Activated CD8-positive, alpha-beta memory T cell treated with anti-CD3 and anti-CD28 coated beads, Interleukin-2, amount 50 U/mL, for 24 hours (primary cell): ENCODE measurements around the gene COL13A1.

Experiments used
- DNase-seq: peaks from one replicate; pipeline ENCODE4 v3.0.0-alpha.2; 2020; ENCODE audit errors: extremely low read depth

The COL13A1 gene

DNA sequence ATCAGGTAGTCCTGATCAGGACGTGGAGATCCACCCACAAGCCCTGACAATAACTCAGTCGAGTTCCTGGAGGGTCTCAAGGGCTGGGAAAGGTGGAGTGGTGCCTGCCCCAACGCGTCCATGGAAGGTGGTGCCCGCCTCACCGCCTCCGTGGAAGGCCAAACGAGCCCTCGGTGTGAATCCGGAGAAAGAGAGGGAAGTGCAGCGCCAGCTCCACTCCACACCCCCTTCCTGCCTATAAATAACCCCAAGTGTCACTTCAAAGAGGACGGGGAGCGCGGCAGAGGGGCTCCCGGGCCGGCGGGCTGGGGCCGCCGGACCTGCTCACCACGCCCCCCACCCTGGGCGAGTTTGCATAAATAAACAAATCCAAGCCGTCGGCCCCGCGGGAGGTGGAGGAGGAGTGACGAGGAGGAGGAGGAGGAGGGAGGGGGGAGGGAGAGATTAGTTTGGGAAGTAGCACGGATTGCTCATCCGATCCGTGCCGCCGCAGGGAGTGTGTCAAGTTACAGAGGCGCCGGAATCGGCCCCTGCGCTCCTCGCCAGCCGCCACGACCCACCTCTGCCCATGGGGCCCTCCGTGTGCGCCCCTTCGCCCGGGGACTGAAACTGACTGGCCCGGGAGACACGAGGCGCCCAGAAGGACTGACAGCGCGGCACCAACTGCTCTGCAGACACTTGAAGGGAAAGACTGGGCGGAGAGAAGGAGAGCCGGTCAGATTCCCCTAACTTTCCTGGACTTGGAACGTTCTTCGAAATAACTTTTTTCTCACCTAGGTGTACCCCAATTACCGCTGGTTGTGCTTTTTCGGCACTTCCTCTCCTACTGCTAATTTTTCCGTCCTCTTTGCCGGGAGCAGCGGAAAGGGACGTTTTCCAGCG lies at the start of gene COL13A1:
Gene COL13A1 (plus strand): TSS at position 473 of the 882 bp plus-strand sequence. CDS start 518 bp downstream, outside the sequence.
- no peak for DNase-seq

DNA sequence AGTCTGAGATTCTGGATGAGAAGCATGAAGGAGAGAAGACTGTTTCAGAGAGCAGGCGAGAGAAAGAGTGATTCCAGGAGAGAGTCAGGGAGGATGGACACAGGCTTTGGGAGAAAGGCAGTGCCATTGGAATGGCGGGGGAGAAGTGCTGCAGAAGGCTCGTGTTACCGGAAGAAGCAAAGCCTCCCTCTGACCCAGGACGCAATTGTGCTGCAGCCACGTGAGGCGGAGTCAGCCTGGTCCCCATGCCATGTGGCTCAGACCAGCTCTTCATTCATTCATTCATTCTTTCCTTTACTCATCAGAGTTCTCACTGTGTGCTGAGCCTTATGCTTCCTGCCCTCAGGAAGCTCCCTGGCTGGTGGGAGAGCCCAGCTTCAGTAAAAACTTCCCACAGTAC lies 49.2 kb upstream of the COL13A1 start:
- DNase-seq, result no peak

DNA sequence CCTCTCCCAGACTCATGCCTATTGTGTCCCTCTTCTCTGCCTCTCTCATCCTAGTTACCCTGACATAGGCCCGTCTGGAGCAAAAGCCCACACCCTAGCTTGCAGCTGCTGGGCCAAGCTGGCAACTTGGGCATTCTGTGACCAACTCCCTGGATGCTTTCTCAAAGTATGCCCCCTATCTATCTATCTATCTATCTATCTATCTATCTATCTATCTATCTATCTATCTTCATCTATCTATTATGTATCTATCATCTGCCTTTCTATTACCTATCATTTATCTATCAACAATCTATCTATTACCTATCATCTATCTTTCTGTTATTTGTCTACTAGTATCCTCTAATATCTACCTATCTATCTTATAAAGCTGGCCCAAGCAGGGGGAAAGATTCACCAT lies 45.4 kb upstream of the COL13A1 start:
- no peak for DNase-seq

DNA sequence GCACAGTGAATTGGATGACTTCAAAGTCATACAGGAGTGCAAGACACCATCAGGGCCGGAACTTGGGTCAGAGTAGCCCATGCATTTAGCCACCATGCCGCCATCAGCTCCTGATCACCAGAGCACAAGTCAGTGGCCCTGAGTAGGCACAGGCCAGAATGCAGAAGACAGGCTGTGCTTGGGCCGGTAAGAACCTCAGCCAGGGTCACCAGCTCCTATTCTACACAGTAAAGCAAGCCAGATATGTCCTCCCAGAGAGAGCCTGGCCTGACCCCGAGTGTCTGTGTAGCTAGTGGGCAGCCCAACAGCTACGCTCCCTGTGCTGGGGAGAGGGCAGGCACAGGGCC lies 44.5 kb upstream of the COL13A1 start:
- DNase-seq, result no peak

DNA sequence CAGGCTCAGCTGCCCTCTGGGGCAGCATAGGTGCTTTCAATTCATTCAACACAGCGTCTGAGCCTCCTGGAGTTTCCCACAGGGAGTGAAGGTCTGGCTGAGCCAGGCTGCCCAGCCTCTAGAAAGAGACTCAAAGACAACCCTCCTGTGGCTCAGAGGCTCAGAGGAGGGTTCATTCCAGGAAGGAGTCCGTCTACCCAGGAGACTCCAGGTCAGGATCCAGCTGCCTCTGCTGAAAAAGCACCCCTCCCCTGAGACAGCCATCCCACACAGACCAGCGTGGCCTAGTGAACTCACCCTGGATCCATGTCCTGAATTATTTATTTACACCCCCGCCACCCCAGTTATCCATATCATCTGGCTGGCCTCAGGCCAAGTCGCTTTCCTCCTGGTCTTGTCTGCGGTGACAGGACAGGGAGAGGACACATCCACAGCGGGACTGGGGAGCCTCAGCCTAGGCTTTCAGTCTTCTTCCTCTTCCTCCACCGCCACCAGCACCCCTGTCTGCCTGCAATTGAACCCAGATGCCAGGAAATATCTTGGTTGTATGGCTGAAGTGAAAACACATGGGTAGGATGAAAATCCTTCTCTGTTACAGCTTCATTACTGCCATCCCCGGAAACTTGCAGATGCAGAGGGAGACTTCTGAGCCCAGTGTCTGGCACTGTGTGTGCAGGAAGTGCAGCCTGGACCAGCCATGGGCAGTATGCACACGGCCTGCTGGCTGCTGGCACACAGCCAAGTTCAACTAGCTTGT lies 44.0 kb upstream of the COL13A1 start:
- no peak for DNase-seq

DNA sequence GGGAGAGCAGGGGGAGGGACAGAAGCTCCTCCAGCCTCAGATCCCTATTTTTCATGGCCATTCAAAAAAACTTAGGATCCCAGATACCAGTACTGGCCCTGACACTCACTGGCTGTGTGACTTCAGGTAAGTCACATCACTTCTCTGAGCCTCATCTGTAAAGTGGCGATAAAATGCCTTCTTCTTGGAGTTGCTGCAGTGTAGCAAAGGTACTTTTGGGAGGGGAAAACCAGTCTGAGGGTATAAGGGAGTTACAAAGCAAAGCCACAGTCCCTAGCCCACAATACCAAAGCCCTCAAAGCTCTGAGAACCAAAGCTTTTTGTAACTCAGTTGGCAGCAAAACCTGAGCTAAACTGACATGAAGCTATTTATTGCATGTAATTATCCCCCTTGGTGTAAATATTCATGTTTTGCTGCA lies 43.4 kb upstream of the COL13A1 start:
- DNase-seq, result no peak

DNA sequence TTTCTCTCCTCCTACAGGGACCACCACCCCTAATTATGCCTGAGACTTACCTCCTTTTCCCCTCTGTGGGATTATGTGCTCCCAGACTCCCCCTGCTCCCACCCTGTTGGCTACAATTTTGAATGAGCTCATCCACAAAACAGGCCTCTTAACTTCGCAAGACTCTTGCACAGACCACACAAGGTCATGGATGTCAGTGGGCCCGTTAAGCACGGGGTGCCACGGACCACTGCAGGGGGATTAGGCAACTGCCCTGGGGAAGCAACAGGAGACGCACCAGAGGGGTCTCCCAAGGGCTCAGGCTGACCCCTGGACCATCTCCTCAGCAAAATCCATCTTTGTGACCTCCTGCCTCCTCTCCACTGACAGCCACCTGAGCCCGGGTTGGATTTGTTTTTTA lies 42.1 kb upstream of the COL13A1 start:
- DNase-seq, result no peak

DNA sequence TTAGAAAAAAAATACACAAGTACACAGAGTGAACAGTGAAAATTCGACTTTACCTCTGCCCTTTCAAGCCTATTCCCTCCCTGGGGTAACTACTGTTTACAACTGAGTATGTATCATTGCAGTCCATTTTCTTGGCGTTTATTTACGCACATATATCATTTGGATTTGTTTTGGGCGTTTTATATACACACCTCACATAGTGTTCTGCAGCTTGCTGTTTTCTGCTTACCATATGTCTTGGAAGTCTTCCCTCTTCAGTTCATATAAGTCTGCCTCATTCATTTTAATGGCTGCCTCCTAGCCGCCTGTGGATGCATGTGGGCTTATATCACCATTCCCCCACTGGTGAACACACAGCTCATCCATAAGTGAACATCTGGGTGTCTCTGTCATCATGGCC lies 41.6 kb upstream of the COL13A1 start:
- DNase-seq, result no peak

DNA sequence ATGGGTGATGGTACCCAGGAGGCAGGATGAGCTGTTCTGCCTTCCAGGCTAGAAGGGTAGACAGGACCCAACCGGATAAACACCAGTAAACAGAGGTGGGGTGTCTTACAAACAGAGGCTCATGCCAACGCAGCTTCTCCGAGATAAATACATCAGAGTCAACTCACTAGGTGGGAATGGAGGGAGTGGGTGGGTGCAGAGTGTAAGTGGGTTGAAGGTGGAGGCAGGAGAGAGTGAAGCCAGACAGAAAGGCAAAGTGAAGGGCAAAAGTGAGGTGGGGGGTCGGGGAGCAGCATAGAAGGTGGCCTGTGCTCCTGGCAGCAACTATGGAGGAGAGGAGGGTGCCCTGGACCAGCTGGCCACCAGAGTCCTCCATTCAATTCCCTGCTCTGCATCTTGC lies 40.4 kb upstream of the COL13A1 start:
- DNase-seq, result no peak

DNA sequence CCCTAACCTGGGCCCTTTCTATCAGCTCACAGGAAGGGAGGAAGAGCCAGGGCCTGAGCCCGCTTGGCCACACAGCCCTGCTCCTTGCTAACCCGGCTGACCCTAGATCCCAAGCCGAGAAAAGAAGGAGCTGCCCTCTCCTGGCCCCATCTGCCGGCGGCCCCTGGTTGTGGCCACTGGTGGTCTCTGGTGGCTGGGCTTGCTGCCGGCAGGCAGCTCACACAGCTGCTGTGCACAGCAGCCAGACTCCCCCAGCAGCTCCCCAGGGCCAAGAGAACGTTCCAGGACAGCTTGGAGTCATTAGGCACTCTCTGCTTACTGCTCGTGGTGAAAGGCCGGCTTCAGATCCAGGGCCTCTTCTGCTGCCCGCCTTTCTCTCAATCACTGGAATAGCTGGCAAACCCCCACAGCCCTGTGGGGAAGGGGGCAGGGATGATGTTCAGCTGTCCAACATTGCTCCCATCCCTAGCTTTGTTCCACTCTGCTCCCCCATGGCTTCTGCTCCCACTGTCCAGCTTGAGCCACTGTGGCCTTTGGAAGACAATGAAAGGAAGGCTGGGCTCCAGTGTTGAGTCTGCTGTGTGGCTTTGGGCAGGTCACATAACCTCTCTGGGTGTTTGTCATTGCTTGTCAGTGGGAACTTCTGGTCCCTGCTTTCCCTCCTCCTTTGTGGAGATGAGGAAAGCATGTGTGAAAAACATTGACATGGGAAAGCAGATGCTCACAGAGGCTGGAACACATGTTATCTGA lies 35.4 kb upstream of the COL13A1 start:
- no peak for DNase-seq

DNA sequence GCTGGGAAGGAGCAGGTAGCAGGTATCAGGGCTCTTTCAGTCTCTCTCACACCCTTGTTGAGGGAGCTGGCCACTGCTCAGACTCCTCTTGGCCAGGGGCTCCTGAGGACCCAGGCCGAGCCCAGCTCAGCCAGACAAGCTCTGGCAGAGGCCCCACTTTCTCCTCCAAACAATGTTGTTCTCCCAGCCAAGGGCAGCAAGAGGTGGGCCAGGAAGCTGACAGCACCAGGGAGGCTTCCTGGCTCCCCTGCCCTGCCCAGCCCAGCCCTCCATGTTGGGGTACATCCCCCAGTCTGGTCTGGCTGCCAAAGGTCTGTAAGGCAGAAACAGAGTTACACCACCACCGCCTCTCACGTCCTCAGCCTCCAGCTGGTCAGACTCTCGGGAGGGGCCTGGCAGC lies 33.9 kb upstream of the COL13A1 start:
- DNase-seq, result no peak

DNA sequence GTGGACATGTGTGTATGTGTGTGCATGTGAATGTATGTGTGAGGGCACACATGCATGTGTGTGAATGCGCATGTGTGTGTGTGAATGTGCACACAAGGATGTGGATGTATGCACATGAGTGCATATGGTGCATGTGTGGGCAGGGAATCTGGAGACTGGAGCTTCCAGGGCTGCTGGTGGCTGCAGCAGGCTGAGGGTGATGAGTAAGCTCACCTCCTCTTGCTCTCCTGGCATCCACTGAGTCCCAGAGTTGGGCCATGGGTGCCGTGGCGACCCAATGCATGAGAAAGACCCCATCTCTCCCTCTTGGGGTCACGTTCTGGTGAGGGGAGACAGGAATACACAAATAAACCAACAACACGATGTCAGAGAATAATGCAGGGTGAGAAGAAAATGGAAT lies 33.3 kb upstream of the COL13A1 start:
- DNase-seq, result no peak

DNA sequence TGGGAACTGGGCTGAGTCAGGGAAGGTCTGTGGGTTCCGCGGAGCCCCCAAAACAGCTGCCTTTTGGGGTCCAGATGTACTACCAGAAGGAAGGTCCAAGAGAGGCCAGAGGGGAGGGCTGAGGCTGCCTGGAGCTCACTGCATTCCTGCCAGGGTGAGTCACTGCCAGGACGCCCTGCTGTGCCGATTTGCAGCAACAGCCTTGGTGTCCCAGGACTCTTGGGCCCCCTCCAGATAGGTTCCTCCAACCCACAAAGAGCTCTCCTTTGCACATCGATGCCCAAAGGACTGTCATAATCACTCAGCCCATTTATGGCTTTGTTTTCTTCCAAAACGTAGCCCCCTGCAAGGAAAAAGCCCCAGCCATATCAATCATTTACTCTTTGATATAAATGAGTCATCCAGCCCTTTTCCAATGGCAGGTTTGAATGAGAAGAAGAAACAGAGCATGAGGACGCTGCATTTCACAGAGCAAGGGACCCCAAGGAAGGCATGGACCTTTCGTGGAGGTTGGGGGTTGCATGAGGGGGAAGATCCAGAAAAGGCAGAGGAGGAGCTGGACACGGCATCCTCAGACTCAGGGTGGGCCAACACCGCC lies 32.2 kb upstream of the COL13A1 start:
- no peak for DNase-seq

DNA sequence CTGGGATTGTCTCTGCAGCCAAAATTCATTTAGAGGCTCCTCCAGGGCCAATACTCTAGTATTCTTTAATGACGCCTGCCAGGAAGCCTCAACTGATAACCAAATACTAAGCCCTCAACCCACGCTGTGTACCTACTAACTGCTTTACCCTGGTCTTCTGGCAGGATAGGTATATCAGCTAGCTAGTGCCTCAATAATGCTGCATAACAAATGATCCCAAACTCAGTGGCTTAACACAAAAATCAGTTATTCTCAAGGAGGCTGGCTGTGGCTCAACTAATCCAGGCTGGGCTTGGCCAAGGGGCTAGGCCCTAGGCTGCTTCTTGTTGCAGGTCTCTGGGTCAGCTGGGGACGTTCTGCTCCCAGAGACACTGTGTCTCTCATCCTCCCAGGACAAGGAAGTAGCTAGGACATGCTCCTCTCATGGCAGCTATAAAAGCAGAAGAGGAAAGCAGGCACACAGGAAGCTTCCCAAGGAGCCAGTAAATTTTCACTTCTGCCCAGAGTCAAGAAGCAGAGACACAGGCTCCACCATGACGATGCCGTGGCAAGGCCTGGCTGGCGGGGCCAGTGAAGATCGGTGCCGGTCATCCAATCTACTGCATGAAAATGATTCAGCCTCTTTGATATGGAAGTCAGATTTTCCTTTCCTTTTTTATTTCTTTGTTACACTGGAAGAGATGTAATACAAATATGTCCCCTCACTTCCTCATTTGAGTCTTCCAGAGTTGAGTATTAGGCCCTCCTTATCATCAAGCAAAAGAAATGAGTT lies 28.6 kb upstream of the COL13A1 start:
- DNase-seq, result no peak

DNA sequence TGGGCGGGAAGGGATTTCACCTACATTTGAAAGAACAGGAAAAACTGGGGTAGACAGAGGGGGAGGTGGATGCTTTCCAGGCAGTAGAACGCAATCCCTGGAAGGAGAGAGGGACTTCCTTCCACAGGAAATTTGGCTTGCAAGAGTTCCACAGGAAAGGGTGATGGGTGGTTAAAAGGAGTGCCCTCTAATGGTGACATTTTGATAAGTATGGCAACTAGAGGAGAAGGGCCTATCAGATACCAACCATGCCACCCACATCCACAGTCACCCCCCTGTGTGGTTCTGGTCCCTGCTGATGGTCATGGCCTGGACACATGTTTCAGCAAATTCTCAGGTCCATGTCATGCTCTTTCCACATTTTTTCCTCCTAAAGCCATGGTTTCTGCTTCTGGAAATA lies 27.1 kb upstream of the COL13A1 start:
- DNase-seq, result no peak

DNA sequence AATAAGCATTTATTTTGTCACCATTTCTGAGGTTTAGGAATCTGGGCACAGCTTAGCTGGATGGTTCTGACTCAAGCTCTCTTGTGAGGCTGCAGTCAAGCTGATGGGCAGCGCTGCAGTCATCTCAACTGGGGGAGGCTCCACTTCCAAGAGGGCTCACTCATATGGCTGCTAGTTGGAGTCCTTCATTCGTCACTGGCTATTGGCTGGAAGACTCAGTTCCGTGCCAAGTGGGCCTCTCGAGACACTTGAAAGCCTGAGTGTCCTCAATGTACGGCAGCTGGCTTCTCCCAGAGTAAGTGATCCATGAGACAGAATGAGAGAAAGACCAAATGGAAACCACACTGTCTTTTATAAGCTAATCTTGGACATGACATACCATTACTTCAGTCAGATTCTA lies 21.6 kb upstream of the COL13A1 start:
- no peak for DNase-seq

DNA sequence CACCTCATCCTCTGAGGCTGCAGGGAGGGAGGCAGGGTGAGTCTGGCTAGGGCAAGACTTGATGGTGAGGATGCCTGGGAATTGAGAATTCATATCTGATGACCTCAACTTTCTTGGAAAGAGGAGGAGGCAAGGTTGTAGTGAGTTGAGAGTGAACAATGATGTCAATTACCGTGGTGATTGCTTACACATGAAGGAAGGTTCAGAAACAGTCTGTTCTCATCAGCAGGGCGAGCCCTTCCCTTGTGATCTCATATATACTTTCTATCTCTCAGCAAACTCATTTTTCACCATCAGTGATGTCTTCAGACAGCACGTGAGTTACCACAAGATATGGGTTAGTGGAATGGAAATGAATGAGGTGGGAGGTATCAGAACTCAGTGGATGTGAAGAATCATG lies 20.1 kb upstream of the COL13A1 start:
- no peak for DNase-seq

DNA sequence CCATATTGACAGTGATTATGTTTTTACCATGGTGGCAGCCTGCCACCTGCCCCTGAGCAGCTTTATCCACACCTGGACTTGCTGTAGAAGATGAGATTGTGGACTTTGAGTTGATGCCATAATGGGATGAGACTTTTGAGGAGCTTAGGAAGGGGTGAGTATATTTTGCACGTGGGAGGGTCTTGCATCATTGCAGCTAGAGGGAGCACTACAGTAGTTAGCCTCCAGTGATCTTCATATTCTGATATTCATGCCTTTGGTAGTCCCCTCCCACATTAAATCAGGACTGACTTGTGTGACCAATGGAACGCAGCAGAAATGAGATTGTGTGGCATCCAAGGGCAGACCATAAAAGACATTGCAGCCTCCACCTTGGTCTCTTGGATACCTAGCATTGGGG lies 18.2 kb upstream of the COL13A1 start:
- no peak for DNase-seq

DNA sequence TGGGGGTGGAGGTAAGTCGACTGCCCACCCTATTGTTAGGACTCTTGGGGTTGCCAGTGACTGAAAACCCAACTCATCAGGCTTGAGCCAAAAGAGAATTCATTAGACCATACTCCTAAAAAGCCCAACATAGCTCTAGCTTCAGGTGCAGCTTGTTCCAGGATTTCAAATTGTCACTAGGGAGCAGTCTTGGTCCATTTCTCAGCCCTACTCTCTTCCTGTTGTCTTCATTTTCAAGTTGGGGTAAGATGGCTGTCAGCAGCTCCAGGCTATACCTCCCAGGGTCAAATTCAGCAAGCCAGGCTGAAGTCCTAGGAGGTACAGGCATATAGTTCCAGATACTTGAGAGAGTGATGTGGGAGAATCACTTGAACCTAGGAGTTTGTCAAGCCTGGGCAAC lies 14.9 kb upstream of the COL13A1 start:
- DNase-seq, result no peak

DNA sequence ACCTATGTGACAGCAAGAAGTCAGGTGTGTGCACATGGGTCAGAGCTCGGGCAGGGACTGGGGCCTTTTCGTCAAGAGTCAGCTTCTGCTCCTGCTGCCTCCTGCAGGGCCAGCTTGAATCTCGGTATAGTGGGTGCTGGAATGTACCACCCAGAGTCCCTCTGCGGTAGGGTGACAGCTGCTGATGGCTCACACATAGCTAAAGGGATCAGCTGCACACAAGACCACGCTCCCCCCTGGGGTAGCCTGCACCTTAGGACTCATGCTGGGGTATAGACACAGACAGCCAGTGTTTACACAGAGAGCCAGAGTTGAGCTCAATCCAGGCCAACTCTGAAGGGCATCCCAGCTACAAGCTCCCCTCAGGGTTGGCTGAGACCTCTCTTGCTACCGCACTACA lies 14.0 kb upstream of the COL13A1 start:
- DNase-seq, result no peak

DNA sequence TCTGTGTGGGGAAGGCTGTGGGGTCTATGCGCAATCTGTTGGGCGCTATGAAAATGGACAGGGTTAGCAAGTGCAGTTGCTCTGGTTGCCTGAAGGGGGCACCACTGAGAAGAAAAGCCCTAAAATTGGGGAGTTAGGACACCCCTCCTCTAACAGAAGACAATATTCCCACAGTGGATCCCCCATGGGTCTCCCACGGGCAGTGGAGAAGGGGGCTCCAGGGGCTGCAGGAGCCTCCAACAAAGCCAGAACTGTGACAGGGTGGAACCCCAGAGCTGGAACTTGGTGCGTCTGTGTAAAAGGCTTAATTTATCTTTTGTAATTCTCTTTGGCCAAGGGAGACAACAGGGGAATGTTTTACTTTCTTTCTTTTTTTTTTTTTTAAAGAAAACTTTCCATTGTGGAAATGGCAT lies 12.5 kb upstream of the COL13A1 start:
- DNase-seq, result no peak
